Adrenal gland (tissue), 12 donors: ENCODE measurements around the gene RCN2. TPM values are rescaled to one million over a fixed set of nuclear protein-coding genes. Genes with fewer than 3 reads are reported as not detected.

Experiments used
- DNase-seq, 7 donors: peaks; one replicate each; pipeline ENCODE4 v3.0.0-alpha.2; 2019 to 2020
- H3K27ac ChIP-seq, 5 donors: fragments of 200-600 bp; sonication (generic) in 4 of 5; 1 replicate in 3 of 5; 2 replicates in 2 of 5; pipeline versions ENCODE4 v1.5.1 to v1.8.0; 2016 to 2020; ENCODE audit warnings: mild to moderate bottlenecking in 1 of 5
- H3K27me3 ChIP-seq: fragments of 200-600 bp; 2 replicates; pipeline ENCODE4 v1.8.0; 2021
- H3K36me3 ChIP-seq, 2 donors: fragments of 200-600 bp; replicated peaks in 1 of 2; 1 replicate in 1 of 2; 2 replicates in 1 of 2; pipeline versions ENCODE4 v1.5.1 to v1.8.0; 2018 to 2022
- H3K4me1 ChIP-seq, 2 donors: fragments of 200-600 bp; replicated peaks in 1 of 2; 1 replicate in 1 of 2; 2 replicates in 1 of 2; pipeline versions ENCODE4 v1.5.1 to v1.8.0; 2018 to 2021
- H3K4me3 ChIP-seq, 4 donors: fragments of 200-600 bp; sonication (generic) in 3 of 4; one replicate each; pipeline ENCODE4 v1.5.1; 2016 to 2018
- H3K9me3 ChIP-seq, 3 donors: fragments of 200-600 bp; sonication (generic) in 1 of 3; replicated peaks in 1 of 3; 1 replicate in 2 of 3; 2 replicates in 1 of 3; pipeline versions ENCODE4 v1.5.1 to v1.8.0; 2016 to 2021
- POLR2A ChIP-seq, 2 donors: fragments of 450-650 bp; IDR thresholded peaks; one replicate each; pipeline ENCODE4 v1.6.1; 2017; ENCODE audit warnings: antibody characterized with exemption in 2 of 2, mild to moderate bottlenecking in 2 of 2, moderate library complexity in 1 of 2
- WGBS, 4 donors: extraction: QIAGEN DNeasy Blood & Tissue Kit in 2 of 4; methylation state at CpG; one replicate each; pipeline versions ENCODE4 v1.1.5 to v1.1.7; 2013 to 2017; 5-methylcytosine and 5-hydroxymethylcytosine counted together
- intact Hi-C, 2 donors: fragments of 100-400 bp; cut with DNase I; formaldehyde crosslinking; loops; one replicate each; pipeline versions ENCODE4 v1.14.1 to v1.15.0; 2022 to 2023
- polyA plus RNA-seq, 3 donors: library from polyadenylated mRNA; stranded (reverse); fragments of 200-250 nt in 2 of 3; fragments of 350-450 nt in 1 of 3; fragmentation: Illumina TruSeq in 1 of 3; extraction: RNeasy Lipid Tissue Mini Kit (QIAGEN cat#74804) in 1 of 3; gene quantifications; one replicate each; pipeline ENCODE4 v1.2.3, GENCODE V29; 2013 to 2014
- total RNA-seq, 9 donors: library from RNA; depleted of rRNA in 4 of 9; stranded (reverse); fragments of >200 nt in 4 of 9; fragments of 120-200 nt in 1 of 9; fragmentation: NEBNext Ultra II Directional in 1 of 9; extraction: Animal tissue kit (Norgen Biotek cat#: 25700) in 1 of 9; gene quantifications; one replicate each; pipeline versions ENCODE4 v1.1.0 to v1.2.4, GENCODE V29; 2013 to 2023
- TF ChIP-seq, protein P1 (sequence below), 6 experiments: fragments of 450-650 bp in 4 of 6; fragments of 200-600 bp in 2 of 6; sonication (generic) in 1 of 6; IDR thresholded peaks; 1 replicate in 5 of 6; 2 replicates in 1 of 6; pipeline versions ENCODE4 v1.5.1 to v1.8.0; 2016 to 2021; ENCODE audit warnings: antibody characterized with exemption in 6 of 6, mild to moderate bottlenecking in 2 of 6, moderate library complexity in 1 of 6
- donor health status: healthy with polysubstance abuse.
- donor health status: Bipolar disorder and iron deficiency.
- donor health status: DM: yes; HTN: yes; CAD: no.
- donor health status: DM: no; HTN: no; CAD: no.
- donor health status: DM: no; HTN: no; CAD: no.
- donor health status: DM: yes; HTN: yes; CAD: no.

RCN2 gene
- total and polyA plus RNA-seq, 12 donors, result 9.7 to 58.6 (median 30.5) TPM

DNA sequence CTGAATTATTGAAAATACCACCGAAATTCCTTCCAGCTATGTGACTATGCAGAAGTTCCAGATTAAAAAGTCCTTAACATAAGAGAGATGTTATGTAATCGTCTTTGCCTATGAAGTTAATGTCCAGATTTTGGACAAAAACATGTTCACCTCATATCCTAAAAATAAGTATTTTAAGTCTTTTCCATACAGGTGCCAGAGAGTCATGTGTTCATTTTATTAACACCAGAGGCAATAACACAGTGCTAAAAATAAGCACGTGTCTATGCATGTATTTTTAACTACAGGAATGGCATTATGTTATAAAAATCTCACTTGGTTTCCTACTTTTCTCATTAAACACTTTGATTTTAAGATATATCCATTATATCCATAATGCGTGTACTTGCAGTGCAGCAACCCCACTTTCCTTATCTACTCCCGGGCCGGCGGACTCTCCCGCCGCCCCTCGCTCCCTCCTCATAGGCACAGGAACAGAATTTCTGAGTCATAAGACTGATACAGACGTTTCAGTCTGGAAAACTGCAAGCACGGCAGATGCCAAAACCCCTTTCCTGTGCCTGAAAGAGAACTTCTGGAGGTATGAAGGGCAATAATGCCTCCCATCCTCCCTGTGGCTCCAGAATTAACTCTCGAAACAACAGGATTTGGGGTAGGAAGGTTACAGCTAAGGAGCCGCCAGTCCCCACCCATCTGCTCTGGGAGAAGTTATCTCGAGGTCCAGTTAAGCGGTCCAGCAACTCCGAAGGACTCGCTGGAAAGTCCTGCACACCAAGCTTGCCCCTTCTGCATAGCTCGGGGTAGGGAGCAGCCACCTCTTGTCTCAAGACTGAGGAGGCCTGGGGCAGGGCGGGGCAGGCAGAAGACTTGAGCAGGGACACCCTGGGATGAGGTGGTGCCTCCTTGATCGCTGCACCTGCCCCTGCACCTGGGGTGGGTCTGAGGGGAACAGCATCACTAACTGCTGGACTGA, 41.1 kb downstream of the RCN2 start:
- intact Hi-C loops, result no loop called here
- 31 to 53% (median 47%) methylated on average over 18 to 21 of the region's 21 CpGs for WGBS, 4 donors
- H3K36me3 ChIP-seq, result no peaks in the 10 kb centered on the region
- H3K4me1 ChIP-seq, result peaks cover 0 to 10% of the 10 kb centered on the region in 2 donors
- no peak for TF ChIP-seq POLR2A (IDR thresholded peaks at IDR 0.05)
- TF ChIP-seq, protein P1, sequence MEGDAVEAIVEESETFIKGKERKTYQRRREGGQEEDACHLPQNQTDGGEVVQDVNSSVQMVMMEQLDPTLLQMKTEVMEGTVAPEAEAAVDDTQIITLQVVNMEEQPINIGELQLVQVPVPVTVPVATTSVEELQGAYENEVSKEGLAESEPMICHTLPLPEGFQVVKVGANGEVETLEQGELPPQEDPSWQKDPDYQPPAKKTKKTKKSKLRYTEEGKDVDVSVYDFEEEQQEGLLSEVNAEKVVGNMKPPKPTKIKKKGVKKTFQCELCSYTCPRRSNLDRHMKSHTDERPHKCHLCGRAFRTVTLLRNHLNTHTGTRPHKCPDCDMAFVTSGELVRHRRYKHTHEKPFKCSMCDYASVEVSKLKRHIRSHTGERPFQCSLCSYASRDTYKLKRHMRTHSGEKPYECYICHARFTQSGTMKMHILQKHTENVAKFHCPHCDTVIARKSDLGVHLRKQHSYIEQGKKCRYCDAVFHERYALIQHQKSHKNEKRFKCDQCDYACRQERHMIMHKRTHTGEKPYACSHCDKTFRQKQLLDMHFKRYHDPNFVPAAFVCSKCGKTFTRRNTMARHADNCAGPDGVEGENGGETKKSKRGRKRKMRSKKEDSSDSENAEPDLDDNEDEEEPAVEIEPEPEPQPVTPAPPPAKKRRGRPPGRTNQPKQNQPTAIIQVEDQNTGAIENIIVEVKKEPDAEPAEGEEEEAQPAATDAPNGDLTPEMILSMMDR (IDR thresholded peaks at IDR 0.05), result no peak
- no peak overlapping the region for H3K27ac ChIP-seq
- peak overlapping the region in 1 of 4 donors; percentile 6 for H3K4me3 ChIP-seq
- no peaks in the 10 kb centered on the region for H3K9me3 ChIP-seq
- DNase-seq, result peak in 6 of 7 donors; percentile 38 to 73 (median 61)
- no peaks in the 10 kb centered on the region for H3K27me3 ChIP-seq

DNA sequence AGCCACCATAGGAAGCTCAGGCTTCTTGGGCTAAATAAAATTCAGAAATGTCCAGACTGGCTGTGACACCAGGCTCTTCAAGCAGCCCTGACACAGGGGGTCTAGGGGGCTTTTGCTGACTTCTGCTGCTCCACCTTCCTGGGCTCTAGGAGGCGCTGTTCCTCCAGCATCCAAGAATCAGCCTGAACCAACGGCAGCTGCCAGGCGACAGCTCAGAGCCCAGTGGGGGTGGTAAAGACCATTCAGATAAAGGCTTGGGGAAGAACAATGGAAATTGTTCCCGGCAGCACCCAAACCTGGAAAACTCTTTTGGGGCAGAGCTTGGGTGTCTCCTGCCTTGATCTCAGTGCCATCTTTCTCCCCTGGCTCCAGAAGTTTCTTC, 41.8 kb downstream of the RCN2 start:
- H3K27me3 ChIP-seq, result no peaks in the 10 kb centered on the region
- H3K4me1 ChIP-seq, result peaks cover 0 to 10% of the 10 kb centered on the region in 2 donors
- no peak overlapping the region for H3K27ac ChIP-seq
- TF ChIP-seq, protein P1 (IDR thresholded peaks at IDR 0.05), result peak in 4 of 6 experiments; percentile 27 to 46 (median 38)
- TF ChIP-seq POLR2A (IDR thresholded peaks at IDR 0.05), result no peak
- 7 to 57% (median 32%) methylated on average over 4 of the region's 4 CpGs for WGBS, 4 donors
- H3K4me3 ChIP-seq, result no peak overlapping the region
- no peaks in the 10 kb centered on the region for H3K36me3 ChIP-seq
- intact Hi-C loops, result no loop called here
- DNase-seq, result peak in 1 of 7 donors; percentile 27
- H3K9me3 ChIP-seq, result no peaks in the 10 kb centered on the region

DNA sequence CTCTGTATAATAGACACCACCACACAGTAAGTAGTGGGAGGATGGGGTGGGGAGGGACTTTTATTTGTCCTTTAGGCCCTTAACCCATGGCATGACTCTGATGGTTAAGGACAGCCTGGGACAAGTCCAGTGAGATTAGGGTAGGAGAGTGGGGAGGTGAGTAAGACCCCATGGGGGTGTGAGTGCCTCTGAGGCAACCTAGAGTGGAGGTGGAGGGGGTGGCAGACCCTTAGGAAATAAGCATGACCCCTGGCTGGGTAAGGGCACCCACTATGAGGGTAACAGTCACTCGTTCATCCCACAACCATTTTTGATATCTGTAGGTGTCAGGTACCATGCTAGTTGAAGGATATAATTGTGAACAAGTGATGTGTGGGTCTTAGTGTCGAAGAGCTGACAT, 42.4 kb downstream of the RCN2 start:
- Histone ChIP-seq H3K27ac (no peak overlapping the region), H3K36me3 (no peaks in the 10 kb centered on the region), H3K4me3 (no peak overlapping the region), H3K27me3 (no peaks in the 10 kb centered on the region), H3K9me3 (no peaks in the 10 kb centered on the region), H3K4me1 (peaks cover 0 to 10% of the 10 kb centered on the region in 2 donors)
- intact Hi-C loops, result no loop called here
- TF ChIP-seq, protein P1 (IDR thresholded peaks at IDR 0.05), result no peak
- no peak for TF ChIP-seq POLR2A (IDR thresholded peaks at IDR 0.05)
- no peak for DNase-seq
- 89 to 97% (median 90%) methylated on average over 2 of the region's 2 CpGs for WGBS, 4 donors

DNA sequence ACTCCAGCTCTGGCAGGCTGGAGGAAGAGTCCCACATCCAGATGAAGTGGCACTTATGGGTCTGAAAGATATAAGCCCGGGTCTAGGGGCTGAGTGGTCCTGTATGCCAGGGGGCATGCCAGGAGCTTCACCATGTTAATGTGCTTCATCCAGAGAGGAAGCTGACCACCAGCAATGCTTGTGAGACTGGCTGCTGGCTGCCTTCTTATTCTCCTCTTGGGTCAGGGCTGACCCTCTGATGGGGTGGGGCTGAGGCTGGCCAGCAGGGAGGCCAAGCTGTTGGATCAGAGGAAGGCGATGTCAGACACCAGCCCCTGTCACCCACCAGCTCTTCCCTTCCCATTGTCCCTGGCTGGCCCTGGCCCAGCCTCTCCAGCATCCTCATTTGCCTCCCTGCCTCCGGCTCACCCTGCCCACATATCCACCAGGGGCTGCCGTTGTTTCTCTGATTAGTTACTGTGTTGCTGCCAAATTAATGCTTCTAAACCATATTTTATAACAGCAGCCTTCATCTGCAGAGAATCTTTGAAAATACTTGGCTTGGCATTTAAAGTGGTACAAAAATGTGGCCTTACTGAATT, 43.0 kb downstream of the RCN2 start:
- Histone ChIP-seq H3K27ac (no peak overlapping the region), H3K4me1 (peaks cover 0 to 10% of the 10 kb centered on the region in 2 donors), H3K36me3 (no peaks in the 10 kb centered on the region), H3K9me3 (no peaks in the 10 kb centered on the region), H3K4me3 (no peak overlapping the region), H3K27me3 (no peaks in the 10 kb centered on the region)
- DNase-seq, result no peak
- TF ChIP-seq, protein P1 (IDR thresholded peaks at IDR 0.05), result no peak
- no peak for TF ChIP-seq POLR2A (IDR thresholded peaks at IDR 0.05)
- 78 to 91% (median 80%) methylated on average over 3 to 4 of the region's 4 CpGs for WGBS, 4 donors
- intact Hi-C loops, result no loop called here
